ENCODE data around the gene GLIPR1.

GLIPR1 gene

DNA sequence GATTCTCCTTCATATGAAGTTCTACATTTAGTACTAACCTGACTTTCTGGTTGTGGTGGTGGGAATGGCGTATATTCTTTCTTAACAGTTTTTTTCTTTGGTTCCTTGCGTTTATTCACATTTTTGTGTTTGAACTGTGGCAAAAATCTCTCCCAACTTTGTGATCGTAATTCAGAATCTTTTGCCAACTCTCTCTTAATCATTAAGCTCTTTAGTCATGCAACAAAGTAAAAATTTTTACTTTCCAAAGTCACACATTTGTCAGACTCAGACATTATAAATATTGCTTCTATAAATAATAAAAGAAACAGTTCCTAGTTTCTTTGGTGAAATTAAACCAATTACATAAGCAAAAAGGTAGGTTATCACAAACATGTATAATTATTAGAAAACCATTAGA, 23.3 kb downstream of the GLIPR1 start:
- Histone ChIP-seq H3K4me3 (ENCODE audit: severe bottlenecking) (no peak overlapping the region), H3K27me3 (ENCODE audit: insufficient read depth, poor library complexity, severe bottlenecking) (peaks cover 3% of the 10 kb centered on the region), H3K9me3 (ENCODE audit: severe bottlenecking) (no peaks in the 10 kb centered on the region), H3K36me3 (ENCODE audit: low read depth) (peaks cover 96% of the 10 kb centered on the region), H3K4me1 (ENCODE audit: insufficient read depth, poor library complexity, severe bottlenecking) (no peaks in the 10 kb centered on the region), H3K27ac (ENCODE audit: poor library complexity, severe bottlenecking) (no peak overlapping the region)
- TF ChIP-seq CTCF (IDR thresholded peaks at IDR 0.05; ENCODE audit: poor library complexity, severe bottlenecking), result no peak
- DNase-seq (ENCODE audit: low spot score), result no peak
- no peak for ATAC-seq (ENCODE audit: low read depth)

DNA sequence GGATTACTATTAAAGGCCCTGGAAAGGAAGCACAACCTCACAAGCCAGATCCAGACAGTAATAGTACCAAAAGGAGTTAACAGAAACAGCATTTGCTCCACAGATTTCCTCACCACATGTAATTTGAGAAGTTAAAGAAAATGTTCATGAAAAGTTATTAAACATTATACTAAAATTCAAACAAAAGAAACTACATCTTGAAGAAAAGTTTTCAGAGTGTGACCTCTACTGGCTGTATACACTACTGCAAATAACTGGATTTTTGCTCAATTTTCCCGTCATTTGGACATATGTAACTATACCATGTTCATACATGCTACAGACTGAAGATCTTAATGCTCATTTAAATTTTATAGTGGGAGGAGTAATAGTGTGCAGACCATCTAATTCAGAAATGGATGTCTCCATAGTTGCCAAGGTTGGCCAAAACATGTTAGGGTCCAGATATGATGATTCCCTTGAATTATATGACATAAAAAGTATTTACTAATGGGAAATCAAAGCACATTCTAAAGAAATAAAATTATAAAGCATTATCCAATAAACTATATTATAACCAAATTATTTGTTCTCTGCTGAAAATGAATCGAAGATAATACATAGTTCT, 25.3 kb downstream of the GLIPR1 start:
- H3K27me3 ChIP-seq (ENCODE audit: insufficient read depth, poor library complexity, severe bottlenecking), result peaks cover 3% of the 10 kb centered on the region
- H3K9me3 ChIP-seq (ENCODE audit: severe bottlenecking), result no peaks in the 10 kb centered on the region
- ATAC-seq (ENCODE audit: low read depth), result no peak
- H3K4me3 ChIP-seq (ENCODE audit: severe bottlenecking), result no peak overlapping the region
- no peak overlapping the region for H3K27ac ChIP-seq (ENCODE audit: poor library complexity, severe bottlenecking)
- no peak for DNase-seq (ENCODE audit: low spot score)
- peaks cover 76% of the 10 kb centered on the region for H3K36me3 ChIP-seq (ENCODE audit: low read depth)
- TF ChIP-seq CTCF (IDR thresholded peaks at IDR 0.05; ENCODE audit: poor library complexity, severe bottlenecking), result peak; percentile 83
- H3K4me1 ChIP-seq (ENCODE audit: insufficient read depth, poor library complexity, severe bottlenecking), result peaks cover 8% of the 10 kb centered on the region

DNA sequence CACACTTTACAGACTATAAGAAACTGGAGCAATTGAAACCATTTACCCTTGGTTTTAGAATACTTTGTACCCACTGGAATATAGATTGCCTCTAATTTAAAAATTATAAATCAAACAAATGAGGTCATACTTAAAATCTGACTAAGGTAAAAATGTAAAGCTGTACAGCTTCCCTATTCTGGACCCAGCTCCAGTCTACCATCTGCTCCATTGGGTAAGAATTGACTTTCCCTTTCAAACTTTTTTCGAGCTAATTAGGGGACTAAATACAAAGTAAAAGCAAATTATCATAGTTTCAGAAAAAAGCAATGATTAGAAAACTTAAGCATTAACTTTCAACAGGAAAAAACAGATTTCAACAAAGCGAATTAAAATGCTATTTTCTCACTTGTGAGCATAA, 26.5 kb downstream of the GLIPR1 start:
- Histone ChIP-seq H3K9me3 (ENCODE audit: severe bottlenecking) (no peaks in the 10 kb centered on the region), H3K27me3 (ENCODE audit: insufficient read depth, poor library complexity, severe bottlenecking) (peaks cover 3% of the 10 kb centered on the region), H3K36me3 (ENCODE audit: low read depth) (peaks cover 64% of the 10 kb centered on the region), H3K4me3 (ENCODE audit: severe bottlenecking) (no peak overlapping the region), H3K4me1 (ENCODE audit: insufficient read depth, poor library complexity, severe bottlenecking) (peaks cover 12% of the 10 kb centered on the region), H3K27ac (ENCODE audit: poor library complexity, severe bottlenecking) (no peak overlapping the region)
- no peak for TF ChIP-seq CTCF (IDR thresholded peaks at IDR 0.05; ENCODE audit: poor library complexity, severe bottlenecking)
- DNase-seq (ENCODE audit: low spot score) (no peak), ATAC-seq (ENCODE audit: low read depth) (no peak)

DNA sequence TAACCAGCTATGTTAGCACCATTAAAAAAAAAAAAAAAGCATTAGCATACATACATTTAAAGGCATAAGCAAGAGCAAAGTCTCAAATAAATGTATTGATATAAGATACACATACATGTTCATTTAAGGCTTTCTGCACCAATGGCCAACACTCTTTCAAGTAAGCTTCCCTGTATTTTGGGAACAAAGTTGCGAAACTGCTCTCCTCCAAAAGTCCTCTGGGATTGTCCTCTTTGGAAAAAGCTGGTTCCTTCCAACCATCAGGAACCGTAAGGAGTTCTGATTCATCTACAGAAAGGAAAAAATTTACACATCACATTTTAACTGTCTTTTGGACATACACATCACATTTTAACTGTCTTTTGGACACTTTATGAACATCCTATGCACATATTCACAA, 27.6 kb downstream of the GLIPR1 start:
- Histone ChIP-seq H3K27ac (ENCODE audit: poor library complexity, severe bottlenecking) (no peak overlapping the region), H3K9me3 (ENCODE audit: severe bottlenecking) (no peaks in the 10 kb centered on the region), H3K4me1 (ENCODE audit: insufficient read depth, poor library complexity, severe bottlenecking) (peaks cover 12% of the 10 kb centered on the region), H3K36me3 (ENCODE audit: low read depth) (peaks cover 53% of the 10 kb centered on the region), H3K27me3 (ENCODE audit: insufficient read depth, poor library complexity, severe bottlenecking) (peaks cover 3% of the 10 kb centered on the region), H3K4me3 (ENCODE audit: severe bottlenecking) (no peak overlapping the region)
- DNase-seq (ENCODE audit: low spot score), result no peak
- no peak for TF ChIP-seq CTCF (IDR thresholded peaks at IDR 0.05; ENCODE audit: poor library complexity, severe bottlenecking)
- ATAC-seq (ENCODE audit: low read depth), result no peak

GRCh38 chr12:75509621-75510020, 29.1 kb downstream of the GLIPR1 start:
- TF ChIP-seq CTCF (IDR thresholded peaks at IDR 0.05; ENCODE audit: poor library complexity, severe bottlenecking), result no peak
- Histone ChIP-seq H3K4me3 (ENCODE audit: severe bottlenecking) (no peak overlapping the region), H3K27ac (ENCODE audit: poor library complexity, severe bottlenecking) (no peak overlapping the region), H3K36me3 (ENCODE audit: low read depth) (peaks cover 38% of the 10 kb centered on the region), H3K9me3 (ENCODE audit: severe bottlenecking) (no peaks in the 10 kb centered on the region), H3K27me3 (ENCODE audit: insufficient read depth, poor library complexity, severe bottlenecking) (no peaks in the 10 kb centered on the region), H3K4me1 (ENCODE audit: insufficient read depth, poor library complexity, severe bottlenecking) (peaks cover 12% of the 10 kb centered on the region)
- DNase-seq (ENCODE audit: low spot score) (no peak), ATAC-seq (ENCODE audit: low read depth) (no peak)

Data from RWPE2 (cell line).